Naive thymus-derived CD8-positive, alpha-beta T cell (primary cell): ENCODE measurements around the gene CEACAM3. TPM values are rescaled to one million over a fixed set of nuclear protein-coding genes. Genes with fewer than 3 reads are reported as not detected.

ENCODE experiments used
- ATAC-seq, 2 donors: fragments of 150-1000 bp; cut with Tn5 transposase in 1 of 2; sonication (Bioruptor Pico), chemical (Tn5 transposase) in 1 of 2; 1 replicate in 1 of 2; 2 replicates in 1 of 2; pipeline ENCODE4 v1.10.0; 2021; ENCODE audit warnings: mild to moderate bottlenecking in 2 of 2, moderate library complexity in 2 of 2
- POLR2A ChIA-PET: fragments of 350-600 bp; sonication (Branson Sonifier 250); formaldehyde crosslinking; loops from one replicate; lab custom pipeline; 2021; ENCODE audit warnings: antibody characterized with exemption; lab: Charles Lee
- DNase-seq, 10 donors: peaks; one replicate each; pipeline versions ENCODE4 v3.0.0 to v3.0.0-alpha.2; 2020 to 2022
- H3K27ac Mint-ChIP-seq, 10 donors: one replicate each; pipeline ENCODE4 v1.8.0; 2020 to 2022; ENCODE audit warnings: mild to moderate bottlenecking in 10 of 10, mixed read lengths in 10 of 10, moderate library complexity in 4 of 10, inconsistent platforms in 1 of 10
- H3K27me3 Mint-ChIP-seq, 5 donors: one replicate each; pipeline ENCODE4 v1.8.0; 2021 to 2022; ENCODE audit warnings: mixed read lengths in 5 of 5
- H3K36me3 Mint-ChIP-seq, 3 donors: one replicate each; pipeline ENCODE4 v1.8.0; 2020 to 2022; ENCODE audit warnings: mixed read lengths in 3 of 3, mild to moderate bottlenecking in 2 of 3, inconsistent platforms in 1 of 3
- H3K4me1 Mint-ChIP-seq, 4 donors: one replicate each; pipeline ENCODE4 v1.8.0; 2021 to 2022; ENCODE audit warnings: mixed read lengths in 4 of 4
- H3K4me3 Mint-ChIP-seq, 10 donors: one replicate each; pipeline ENCODE4 v1.8.0; 2020 to 2022; ENCODE audit warnings: mild to moderate bottlenecking in 10 of 10, mixed read lengths in 10 of 10, moderate library complexity in 6 of 10, inconsistent platforms in 1 of 10
- H3K9me3 Mint-ChIP-seq, 9 donors: one replicate each; pipeline ENCODE4 v1.8.0; 2020 to 2022; ENCODE audit warnings: mixed read lengths in 9 of 9, mild to moderate bottlenecking in 3 of 9, inconsistent platforms in 1 of 9, moderate library complexity in 1 of 9
- polyA plus RNA-seq, 3 donors: library from polyadenylated mRNA; unstranded; fragments of 300-500 nt; fragmentation: Illumina TruSeq; gene quantifications; one replicate each; pipeline ENCODE4 v1.2.3, GENCODE V29; 2021
- total RNA-seq, 8 experiments: library from RNA in 2 of 8; stranded (reverse) in 2 of 8; gene quantifications; one replicate each; pipeline ENCODE4 v1.2.3 and lab custom pipeline; 2021 to 2026

Gene CEACAM3
- total and polyA plus RNA-seq, 5 experiments from 2014 or later, result not detected

GRCh38 chr19:41796901-41797300 lies 514 bp downstream of the CEACAM3 start:
- DNase-seq (no peak), ATAC-seq (no peak)
- Mint-ChIP-seq H3K4me3 (no peak overlapping the region), H3K4me1 (peaks cover 2 to 12% (median 8%) of the 10 kb centered on the region in 4 donors), H3K27ac (no peak overlapping the region), H3K9me3 (no peaks in the 10 kb centered on the region), H3K27me3 (peaks cover 14 to 40% (median 23%) of the 10 kb centered on the region in 5 donors), H3K36me3 (no peaks in the 10 kb centered on the region)
- POLR2A ChIA-PET, result no interaction called here

GRCh38 chr19:41799444-41800000 lies 3.1 kb downstream of the CEACAM3 start:
- Mint-ChIP-seq H3K27ac (no peak overlapping the region), H3K9me3 (no peaks in the 10 kb centered on the region), H3K4me3 (no peak overlapping the region), H3K4me1 (peaks cover 10 to 27% (median 13%) of the 10 kb centered on the region in 4 donors), H3K36me3 (no peaks in the 10 kb centered on the region), H3K27me3 (peaks cover 4 to 20% (median 7%) of the 10 kb centered on the region in 5 donors)
- ATAC-seq, result no peak
- POLR2A ChIA-PET, result no interaction called here
- no peak for DNase-seq

- Mint-ChIP-seq H3K9me3 (no peaks in the 10 kb centered on the region), H3K36me3 (no peaks in the 10 kb centered on the region), H3K4me3 (no peak overlapping the region), H3K27me3 (peaks cover 4 to 14% (median 5%) of the 10 kb centered on the region in 5 donors), H3K4me1 (peaks cover 6 to 27% (median 16%) of the 10 kb centered on the region in 4 donors), H3K27ac (peak overlapping the region in 2 of 10 donors; percentile 29 to 46)
- POLR2A ChIA-PET, result no interaction called here
- ATAC-seq (no peak), DNase-seq (no peak)
These were observed 4.6 kb downstream of the CEACAM3 start for GRCh38 chr19:41801031-41801430.

- no peaks in the 10 kb centered on the region for H3K36me3 Mint-ChIP-seq
- H3K27ac Mint-ChIP-seq, result peak overlapping the region in 3 of 10 donors; percentile 17 to 61 (median 43)
- ATAC-seq (no peak), DNase-seq (no peak)
- H3K9me3 Mint-ChIP-seq, result no peaks in the 10 kb centered on the region
- H3K27me3 Mint-ChIP-seq, result peaks cover 0 to 14% (median 3%) of the 10 kb centered on the region in 5 donors
- H3K4me1 Mint-ChIP-seq, result peaks cover 6 to 26% (median 16%) of the 10 kb centered on the region in 4 donors
- POLR2A ChIA-PET, result no interaction called here
- peak overlapping the region in 1 of 10 donors; percentile 16 for H3K4me3 Mint-ChIP-seq
These were observed 5.4 kb downstream of the CEACAM3 start for GRCh38 chr19:41801792-41802211.

- Mint-ChIP-seq H3K9me3 (no peaks in the 10 kb centered on the region), H3K4me1 (peaks cover 6 to 26% (median 16%) of the 10 kb centered on the region in 4 donors), H3K36me3 (no peaks in the 10 kb centered on the region), H3K4me3 (no peak overlapping the region), H3K27ac (peak overlapping the region in 4 of 10 donors; percentile 6 to 64 (median 26)), H3K27me3 (peaks cover 0 to 24% (median 5%) of the 10 kb centered on the region in 5 donors)
- ATAC-seq (no peak), DNase-seq (no peak)
- POLR2A ChIA-PET, result no interaction called here
These were observed 6.4 kb downstream of the CEACAM3 start for GRCh38 chr19:41802770-41803169.

- Mint-ChIP-seq H3K4me1 (peaks cover 6 to 34% (median 16%) of the 10 kb centered on the region in 4 donors), H3K9me3 (no peaks in the 10 kb centered on the region), H3K27me3 (peaks cover 4 to 40% (median 9%) of the 10 kb centered on the region in 5 donors), H3K36me3 (no peaks in the 10 kb centered on the region), H3K4me3 (peak overlapping the region in 2 of 10 donors; percentile 37 to 54), H3K27ac (peak overlapping the region in 3 of 10 donors; percentile 24 to 56 (median 53))
- no peak for DNase-seq
- POLR2A ChIA-PET, result interaction anchor here (0.6 kb wide), 1 partner anchor 159 kb away, joined by 4 read pairs; no protein-coding TSS in a partner anchor
- no peak for ATAC-seq
These were observed 7.9 kb downstream of the CEACAM3 start for GRCh38 chr19:41804336-41804735.

GRCh38 chr19:41807176-41807575 lies 10.8 kb downstream of the CEACAM3 start:
- H3K4me1 Mint-ChIP-seq, result peaks cover 6 to 40% (median 16%) of the 10 kb centered on the region in 4 donors
- no peak for ATAC-seq
- no peak overlapping the region for H3K27ac Mint-ChIP-seq
- no peaks in the 10 kb centered on the region for H3K9me3 Mint-ChIP-seq
- no peak for DNase-seq
- H3K36me3 Mint-ChIP-seq, result no peaks in the 10 kb centered on the region
- POLR2A ChIA-PET, result no interaction called here
- peaks cover 4 to 53% (median 9%) of the 10 kb centered on the region in 5 donors for H3K27me3 Mint-ChIP-seq
- no peak overlapping the region for H3K4me3 Mint-ChIP-seq

GRCh38 chr19:41808663-41809566 lies 12.5 kb downstream of the CEACAM3 start:
- Mint-ChIP-seq H3K4me1 (peaks cover 0 to 31% (median 9%) of the 10 kb centered on the region in 4 donors), H3K4me3 (no peak overlapping the region), H3K36me3 (no peaks in the 10 kb centered on the region), H3K27ac (no peak overlapping the region), H3K27me3 (peaks cover 4 to 53% (median 9%) of the 10 kb centered on the region in 5 donors), H3K9me3 (no peaks in the 10 kb centered on the region)
- POLR2A ChIA-PET, result no interaction called here
- ATAC-seq (no peak), DNase-seq (no peak)

- POLR2A ChIA-PET, result no interaction called here
- ATAC-seq, result no peak
- peak overlapping the region in 1 of 10 donors; percentile 53 for H3K27ac Mint-ChIP-seq
These were observed 13.9 kb downstream of the CEACAM3 start for GRCh38 chr19:41810301-41810700.

GRCh38 chr19:41811036-41811435 lies 14.6 kb downstream of the CEACAM3 start:
- DNase-seq, result no peak

More at GRCh38 chr19:41810301-41810700, 13.9 kb downstream of the CEACAM3 start:
- H3K4me1 Mint-ChIP-seq, result peaks cover 5 to 29% (median 14%) of the 10 kb centered on the region in 4 donors
- H3K27me3 Mint-ChIP-seq, result peaks cover 4 to 53% (median 9%) of the 10 kb centered on the region in 5 donors
- no peaks in the 10 kb centered on the region for H3K36me3 Mint-ChIP-seq
- no peak for DNase-seq
- no peak overlapping the region for H3K4me3 Mint-ChIP-seq
- H3K9me3 Mint-ChIP-seq, result no peaks in the 10 kb centered on the region

GRCh38 chr19:41811981-41812380 lies 15.6 kb downstream of the CEACAM3 start:
- DNase-seq (no peak), ATAC-seq (no peak)
- Mint-ChIP-seq H3K27me3 (peaks cover 4 to 37% (median 6%) of the 10 kb centered on the region in 5 donors), H3K4me3 (no peak overlapping the region), H3K27ac (no peak overlapping the region), H3K9me3 (no peaks in the 10 kb centered on the region), H3K36me3 (no peaks in the 10 kb centered on the region), H3K4me1 (peaks cover 5 to 29% (median 15%) of the 10 kb centered on the region in 4 donors)
- POLR2A ChIA-PET, result interaction anchor here (0.7 kb wide), 1 partner anchor 9 kb away, joined by 4 read pairs; no protein-coding TSS in a partner anchor

More at GRCh38 chr19:41811036-41811435, 14.6 kb downstream of the CEACAM3 start:
- Mint-ChIP-seq H3K27me3 (peaks cover 4 to 46% (median 7%) of the 10 kb centered on the region in 5 donors), H3K9me3 (no peaks in the 10 kb centered on the region), H3K36me3 (no peaks in the 10 kb centered on the region), H3K4me1 (peaks cover 5 to 29% (median 15%) of the 10 kb centered on the region in 4 donors), H3K27ac (no peak overlapping the region), H3K4me3 (no peak overlapping the region)
- POLR2A ChIA-PET, result no interaction called here
- ATAC-seq, result no peak

- H3K27ac Mint-ChIP-seq, result no peak overlapping the region
- DNase-seq (no peak), ATAC-seq (no peak)
- POLR2A ChIA-PET, result no interaction called here
- peaks cover 5 to 23% (median 15%) of the 10 kb centered on the region in 4 donors for H3K4me1 Mint-ChIP-seq
- H3K9me3 Mint-ChIP-seq, result no peaks in the 10 kb centered on the region
- H3K36me3 Mint-ChIP-seq, result no peaks in the 10 kb centered on the region
- H3K27me3 Mint-ChIP-seq, result peaks cover 0 to 17% (median 2%) of the 10 kb centered on the region in 5 donors
- no peak overlapping the region for H3K4me3 Mint-ChIP-seq
These were observed 17.5 kb downstream of the CEACAM3 start for GRCh38 chr19:41813911-41814310.
